Heart left ventricle (tissue), 13 donors: Measurements from ENCODE around the gene TMEM204.

Experiments used
- CTCF ChIP-seq, 12 donors: fragments of 200-600 bp; sonication (generic) in 4 of 12; IDR thresholded peaks; one replicate each; pipeline versions ENCODE4 v1.5.0 to v1.8.0; 2018 to 2022; ENCODE audit warnings: antibody characterized with exemption in 12 of 12, mild to moderate bottlenecking in 5 of 12
- POLR2A ChIP-seq, 2 donors: fragments of 450-650 bp; IDR thresholded peaks; one replicate each; pipeline ENCODE4 v1.6.1; 2017; ENCODE audit warnings: antibody characterized with exemption in 2 of 2, mild to moderate bottlenecking in 2 of 2, moderate library complexity in 2 of 2
- donor health status: ischemic (EF 13 %, LVEDD 7.1; RV severe dilation, severe dysfunction).
- donor health status: DM: no; HTN: yes; CAD: no.
- donor health status: DM: no; HTN: no; CAD: no.
- donor health status: ischemic (EF 25% LVEDD 6.9; RV normal size, moderate dysfunction).
- donor health status: ischemic (EF 25% LVEDD 5.7; RV mildly dilated, moderate dysfunction).
- donor health status: ischemic (EF 35%, LVEDD 5.7; RV mildly dilated, moderate dysfunction).
- donor health status: nonischemic (EF 11% LVEDD 7.7; RV severe dilation, severe dysfunction).
- donor health status: DM: yes; HTN: yes; CAD: no.
- donor health status: PGD.
- donor health status: ischemic (EF 29% LVEDD 5.4; RV normal size, mild dysfunction).
- donor health status: nonischemic (EF 23%, LVEDD 6.1; RV moderate dilation, normal function).

- no peak for TF ChIP-seq CTCF (IDR thresholded peaks at IDR 0.05)
- TF ChIP-seq POLR2A (IDR thresholded peaks at IDR 0.05): no peak
These were observed 26.8 kb upstream of the TMEM204 start for GRCh38 chr16:1506494-1507213.
